ENCODE data around the gene GCNA. TPM values are rescaled to one million over a fixed set of nuclear protein-coding genes. Genes with fewer than 3 reads are reported as not detected.

GCNA gene
- total RNA-seq, 1 experiment from 2014 or later, result 1.0 TPM

DNA sequence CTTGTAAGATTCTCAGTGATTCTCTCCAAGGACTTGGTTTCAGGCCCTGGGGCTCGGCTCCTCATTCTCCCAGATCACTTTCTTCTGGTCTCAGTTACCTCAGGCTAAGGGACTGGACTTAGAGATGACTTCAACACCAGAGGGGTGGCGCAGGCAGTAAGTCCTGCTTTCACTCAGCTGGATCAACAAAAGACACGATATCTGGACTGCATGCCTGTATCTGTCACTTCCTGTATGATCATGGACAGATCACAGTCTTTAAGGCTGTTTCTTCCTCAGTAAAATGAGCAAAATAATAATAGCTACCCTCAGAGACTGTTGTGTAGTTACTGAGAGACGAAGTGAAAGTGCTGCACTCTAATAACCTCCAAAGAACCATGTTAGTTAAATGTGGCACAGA is 59.6 kb downstream of the GCNA start (continued):
- TF ChIP-seq, protein P1, sequence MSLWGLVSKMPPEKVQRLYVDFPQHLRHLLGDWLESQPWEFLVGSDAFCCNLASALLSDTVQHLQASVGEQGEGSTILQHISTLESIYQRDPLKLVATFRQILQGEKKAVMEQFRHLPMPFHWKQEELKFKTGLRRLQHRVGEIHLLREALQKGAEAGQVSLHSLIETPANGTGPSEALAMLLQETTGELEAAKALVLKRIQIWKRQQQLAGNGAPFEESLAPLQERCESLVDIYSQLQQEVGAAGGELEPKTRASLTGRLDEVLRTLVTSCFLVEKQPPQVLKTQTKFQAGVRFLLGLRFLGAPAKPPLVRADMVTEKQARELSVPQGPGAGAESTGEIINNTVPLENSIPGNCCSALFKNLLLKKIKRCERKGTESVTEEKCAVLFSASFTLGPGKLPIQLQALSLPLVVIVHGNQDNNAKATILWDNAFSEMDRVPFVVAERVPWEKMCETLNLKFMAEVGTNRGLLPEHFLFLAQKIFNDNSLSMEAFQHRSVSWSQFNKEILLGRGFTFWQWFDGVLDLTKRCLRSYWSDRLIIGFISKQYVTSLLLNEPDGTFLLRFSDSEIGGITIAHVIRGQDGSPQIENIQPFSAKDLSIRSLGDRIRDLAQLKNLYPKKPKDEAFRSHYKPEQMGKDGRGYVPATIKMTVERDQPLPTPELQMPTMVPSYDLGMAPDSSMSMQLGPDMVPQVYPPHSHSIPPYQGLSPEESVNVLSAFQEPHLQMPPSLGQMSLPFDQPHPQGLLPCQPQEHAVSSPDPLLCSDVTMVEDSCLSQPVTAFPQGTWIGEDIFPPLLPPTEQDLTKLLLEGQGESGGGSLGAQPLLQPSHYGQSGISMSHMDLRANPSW (CRISPR knock-in tag; conservative IDR thresholded peaks at IDR 0.05; ENCODE audit: low read depth), result no peak
- TF ChIP-seq, protein P2, sequence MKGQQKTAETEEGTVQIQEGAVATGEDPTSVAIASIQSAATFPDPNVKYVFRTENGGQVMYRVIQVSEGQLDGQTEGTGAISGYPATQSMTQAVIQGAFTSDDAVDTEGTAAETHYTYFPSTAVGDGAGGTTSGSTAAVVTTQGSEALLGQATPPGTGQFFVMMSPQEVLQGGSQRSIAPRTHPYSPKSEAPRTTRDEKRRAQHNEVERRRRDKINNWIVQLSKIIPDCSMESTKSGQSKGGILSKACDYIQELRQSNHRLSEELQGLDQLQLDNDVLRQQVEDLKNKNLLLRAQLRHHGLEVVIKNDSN (CRISPR knock-in tag; IDR thresholded peaks at IDR 0.05), result no peak
- TF ChIP-seq FOXP1 (CRISPR knock-in tag; IDR thresholded peaks at IDR 0.05; ENCODE audit: borderline replicate concordance) (no peak), EMX1 (CRISPR knock-in tag; IDR thresholded peaks at IDR 0.05) (no peak)

DNA sequence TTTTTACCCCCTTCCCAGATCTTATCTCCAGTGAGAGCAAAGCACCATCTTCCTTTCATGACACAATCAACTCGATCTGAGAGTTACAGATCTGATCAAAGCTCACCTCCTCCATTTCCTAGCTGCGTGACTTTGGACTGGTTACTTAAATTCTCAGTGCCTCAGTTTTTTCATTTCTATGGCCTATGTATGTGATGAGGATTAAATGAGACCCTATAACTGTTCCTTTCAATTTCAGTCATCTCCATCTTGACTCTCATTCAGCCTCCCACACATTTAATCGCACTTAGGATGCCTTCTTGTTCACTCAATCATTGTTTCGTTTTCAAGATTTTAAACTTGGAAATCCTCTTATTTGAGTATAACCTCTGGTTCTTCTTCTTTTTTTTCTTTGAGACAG is 60.2 kb downstream of the GCNA start:
- Mint-ChIP-seq H3K27me3 (ENCODE audit: low read depth) (no peaks in the 10 kb centered on the region), H3K4me1 (no peaks in the 10 kb centered on the region), H3K36me3 (no peaks in the 10 kb centered on the region), H3K9me3 (no peaks in the 10 kb centered on the region), H3K4me3 (no peak overlapping the region), H3K27ac (no peak overlapping the region)
- ATAC-seq, result no peak
- no peak for DNase-seq (ENCODE audit: low spot score)
- ChIA-PET POLR2A (no interaction called here), CTCF (no interaction called here)
- TF ChIP-seq, protein P2 (CRISPR knock-in tag; IDR thresholded peaks at IDR 0.05), result no peak
- TF ChIP-seq TEAD1 (CRISPR knock-in tag; IDR thresholded peaks at IDR 0.05), result no peak
- TF ChIP-seq, protein P3, sequence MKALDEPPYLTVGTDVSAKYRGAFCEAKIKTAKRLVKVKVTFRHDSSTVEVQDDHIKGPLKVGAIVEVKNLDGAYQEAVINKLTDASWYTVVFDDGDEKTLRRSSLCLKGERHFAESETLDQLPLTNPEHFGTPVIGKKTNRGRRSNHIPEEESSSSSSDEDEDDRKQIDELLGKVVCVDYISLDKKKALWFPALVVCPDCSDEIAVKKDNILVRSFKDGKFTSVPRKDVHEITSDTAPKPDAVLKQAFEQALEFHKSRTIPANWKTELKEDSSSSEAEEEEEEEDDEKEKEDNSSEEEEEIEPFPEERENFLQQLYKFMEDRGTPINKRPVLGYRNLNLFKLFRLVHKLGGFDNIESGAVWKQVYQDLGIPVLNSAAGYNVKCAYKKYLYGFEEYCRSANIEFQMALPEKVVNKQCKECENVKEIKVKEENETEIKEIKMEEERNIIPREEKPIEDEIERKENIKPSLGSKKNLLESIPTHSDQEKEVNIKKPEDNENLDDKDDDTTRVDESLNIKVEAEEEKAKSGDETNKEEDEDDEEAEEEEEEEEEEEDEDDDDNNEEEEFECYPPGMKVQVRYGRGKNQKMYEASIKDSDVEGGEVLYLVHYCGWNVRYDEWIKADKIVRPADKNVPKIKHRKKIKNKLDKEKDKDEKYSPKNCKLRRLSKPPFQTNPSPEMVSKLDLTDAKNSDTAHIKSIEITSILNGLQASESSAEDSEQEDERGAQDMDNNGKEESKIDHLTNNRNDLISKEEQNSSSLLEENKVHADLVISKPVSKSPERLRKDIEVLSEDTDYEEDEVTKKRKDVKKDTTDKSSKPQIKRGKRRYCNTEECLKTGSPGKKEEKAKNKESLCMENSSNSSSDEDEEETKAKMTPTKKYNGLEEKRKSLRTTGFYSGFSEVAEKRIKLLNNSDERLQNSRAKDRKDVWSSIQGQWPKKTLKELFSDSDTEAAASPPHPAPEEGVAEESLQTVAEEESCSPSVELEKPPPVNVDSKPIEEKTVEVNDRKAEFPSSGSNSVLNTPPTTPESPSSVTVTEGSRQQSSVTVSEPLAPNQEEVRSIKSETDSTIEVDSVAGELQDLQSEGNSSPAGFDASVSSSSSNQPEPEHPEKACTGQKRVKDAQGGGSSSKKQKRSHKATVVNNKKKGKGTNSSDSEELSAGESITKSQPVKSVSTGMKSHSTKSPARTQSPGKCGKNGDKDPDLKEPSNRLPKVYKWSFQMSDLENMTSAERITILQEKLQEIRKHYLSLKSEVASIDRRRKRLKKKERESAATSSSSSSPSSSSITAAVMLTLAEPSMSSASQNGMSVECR (CRISPR knock-in tag; IDR thresholded peaks at IDR 0.05; ENCODE audit: borderline replicate concordance), result no peak
- TF ChIP-seq, protein P4, sequence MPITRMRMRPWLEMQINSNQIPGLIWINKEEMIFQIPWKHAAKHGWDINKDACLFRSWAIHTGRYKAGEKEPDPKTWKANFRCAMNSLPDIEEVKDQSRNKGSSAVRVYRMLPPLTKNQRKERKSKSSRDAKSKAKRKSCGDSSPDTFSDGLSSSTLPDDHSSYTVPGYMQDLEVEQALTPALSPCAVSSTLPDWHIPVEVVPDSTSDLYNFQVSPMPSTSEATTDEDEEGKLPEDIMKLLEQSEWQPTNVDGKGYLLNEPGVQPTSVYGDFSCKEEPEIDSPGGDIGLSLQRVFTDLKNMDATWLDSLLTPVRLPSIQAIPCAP (CRISPR knock-in tag; IDR thresholded peaks at IDR 0.05), result no peak
- TF ChIP-seq ZNF121 (CRISPR knock-in tag; IDR thresholded peaks at IDR 0.05), result no peak
- no peak for TF ChIP-seq JAZF1 (CRISPR knock-in tag; IDR thresholded peaks at IDR 0.05)
- no peak for TF ChIP-seq HMGA2 (CRISPR knock-in tag; IDR thresholded peaks at IDR 0.05)
- TF ChIP-seq ZNF671 (CRISPR knock-in tag; IDR thresholded peaks at IDR 0.05), result no peak
- no peak for TF ChIP-seq NFE2L1 (CRISPR knock-in tag; IDR thresholded peaks at IDR 0.05)
- no peak for TF ChIP-seq ZNF219 (CRISPR knock-in tag; IDR thresholded peaks at IDR 0.05; ENCODE audit: borderline replicate concordance)
- TF ChIP-seq RORB (CRISPR knock-in tag; IDR thresholded peaks at IDR 0.05), result no peak

DNA sequence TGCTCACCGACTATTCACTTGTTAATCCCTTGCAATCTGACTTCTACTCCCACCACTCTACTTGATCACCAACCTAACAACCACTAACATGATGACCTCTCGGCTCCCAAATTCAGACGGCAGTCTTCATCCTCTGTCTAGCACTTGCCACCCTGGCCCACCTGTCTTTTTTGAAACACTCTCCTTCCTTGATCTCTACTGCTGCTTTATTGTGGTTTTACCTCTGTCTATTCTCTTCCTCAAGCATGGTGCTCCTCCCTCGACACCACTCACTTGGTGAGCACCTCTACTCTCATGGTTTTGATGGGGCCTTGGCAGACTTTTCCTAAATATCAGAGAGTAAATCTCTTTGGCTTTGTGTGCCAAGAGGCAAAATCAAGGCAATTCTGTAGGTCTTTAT is 61.8 kb downstream of the GCNA start:
- ChIA-PET POLR2A (no interaction called here), CTCF (no interaction called here)
- no peaks in the 10 kb centered on the region for H3K36me3 Mint-ChIP-seq
- ATAC-seq, result no peak
- no peak overlapping the region for H3K27ac Mint-ChIP-seq
- no peak overlapping the region for H3K4me3 Mint-ChIP-seq
- H3K27me3 Mint-ChIP-seq (ENCODE audit: low read depth), result no peaks in the 10 kb centered on the region
- DNase-seq (ENCODE audit: low spot score), result no peak
- no peaks in the 10 kb centered on the region for H3K4me1 Mint-ChIP-seq
- no peaks in the 10 kb centered on the region for H3K9me3 Mint-ChIP-seq
- TF ChIP-seq, protein P5, sequence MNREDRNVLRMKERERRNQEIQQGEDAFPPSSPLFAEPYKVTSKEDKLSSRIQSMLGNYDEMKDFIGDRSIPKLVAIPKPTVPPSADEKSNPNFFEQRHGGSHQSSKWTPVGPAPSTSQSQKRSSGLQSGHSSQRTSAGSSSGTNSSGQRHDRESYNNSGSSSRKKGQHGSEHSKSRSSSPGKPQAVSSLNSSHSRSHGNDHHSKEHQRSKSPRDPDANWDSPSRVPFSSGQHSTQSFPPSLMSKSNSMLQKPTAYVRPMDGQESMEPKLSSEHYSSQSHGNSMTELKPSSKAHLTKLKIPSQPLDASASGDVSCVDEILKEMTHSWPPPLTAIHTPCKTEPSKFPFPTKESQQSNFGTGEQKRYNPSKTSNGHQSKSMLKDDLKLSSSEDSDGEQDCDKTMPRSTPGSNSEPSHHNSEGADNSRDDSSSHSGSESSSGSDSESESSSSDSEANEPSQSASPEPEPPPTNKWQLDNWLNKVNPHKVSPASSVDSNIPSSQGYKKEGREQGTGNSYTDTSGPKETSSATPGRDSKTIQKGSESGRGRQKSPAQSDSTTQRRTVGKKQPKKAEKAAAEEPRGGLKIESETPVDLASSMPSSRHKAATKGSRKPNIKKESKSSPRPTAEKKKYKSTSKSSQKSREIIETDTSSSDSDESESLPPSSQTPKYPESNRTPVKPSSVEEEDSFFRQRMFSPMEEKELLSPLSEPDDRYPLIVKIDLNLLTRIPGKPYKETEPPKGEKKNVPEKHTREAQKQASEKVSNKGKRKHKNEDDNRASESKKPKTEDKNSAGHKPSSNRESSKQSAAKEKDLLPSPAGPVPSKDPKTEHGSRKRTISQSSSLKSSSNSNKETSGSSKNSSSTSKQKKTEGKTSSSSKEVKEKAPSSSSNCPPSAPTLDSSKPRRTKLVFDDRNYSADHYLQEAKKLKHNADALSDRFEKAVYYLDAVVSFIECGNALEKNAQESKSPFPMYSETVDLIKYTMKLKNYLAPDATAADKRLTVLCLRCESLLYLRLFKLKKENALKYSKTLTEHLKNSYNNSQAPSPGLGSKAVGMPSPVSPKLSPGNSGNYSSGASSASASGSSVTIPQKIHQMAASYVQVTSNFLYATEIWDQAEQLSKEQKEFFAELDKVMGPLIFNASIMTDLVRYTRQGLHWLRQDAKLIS (CRISPR knock-in tag; IDR thresholded peaks at IDR 0.05; ENCODE audit: borderline replicate concordance), result no peak
- no peak for TF ChIP-seq OVOL2 (CRISPR knock-in tag; IDR thresholded peaks at IDR 0.05; ENCODE audit: borderline replicate concordance)
- no peak for TF ChIP-seq ZNF121 (CRISPR knock-in tag; IDR thresholded peaks at IDR 0.05)
- TF ChIP-seq, protein P6, sequence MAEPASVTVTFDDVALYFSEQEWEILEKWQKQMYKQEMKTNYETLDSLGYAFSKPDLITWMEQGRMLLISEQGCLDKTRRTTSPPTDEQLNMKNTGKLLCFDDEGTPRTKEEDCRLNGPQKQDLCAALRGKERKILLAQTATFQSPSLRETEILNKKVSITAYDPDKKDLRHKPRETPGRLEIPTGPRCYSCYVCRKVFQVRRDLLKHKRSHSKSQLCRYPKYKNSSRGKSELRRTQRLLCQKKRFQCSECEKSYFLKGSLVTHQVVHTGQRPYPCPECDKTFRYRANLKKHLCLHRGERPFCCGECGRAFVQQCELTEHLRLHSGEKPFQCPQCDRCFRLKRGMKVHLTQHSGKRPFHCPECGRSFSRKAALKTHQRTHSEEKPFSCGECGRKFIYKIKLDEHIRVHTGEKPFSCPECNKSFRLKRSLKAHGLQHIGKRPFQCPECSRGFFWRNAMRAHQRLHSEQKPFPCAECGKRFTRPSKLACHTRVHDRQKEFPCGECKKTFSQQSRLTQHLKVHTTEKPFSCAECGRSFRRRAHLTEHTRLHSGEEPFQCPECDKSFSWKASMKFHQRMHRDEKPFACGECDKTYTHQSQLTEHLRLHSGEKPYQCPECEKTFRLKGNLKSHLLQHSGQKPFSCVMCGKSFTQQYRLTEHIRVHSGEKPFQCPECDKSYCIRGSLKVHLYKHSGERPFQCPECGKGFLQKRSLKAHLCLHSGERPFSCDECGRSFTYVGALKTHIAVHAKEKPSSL (CRISPR knock-in tag; conservative IDR thresholded peaks at IDR 0.05), result no peak
- no peak for TF ChIP-seq SP1 (CRISPR knock-in tag; conservative IDR thresholded peaks at IDR 0.05)
- TF ChIP-seq FOXP1 (CRISPR knock-in tag; IDR thresholded peaks at IDR 0.05; ENCODE audit: borderline replicate concordance), result no peak
- TF ChIP-seq GABPB1 (CRISPR knock-in tag; IDR thresholded peaks at IDR 0.05), result no peak

Data from WTC11 (cell line).